ENCODE measurements around the gene BMPR1B.

BMPR1B gene

DNA sequence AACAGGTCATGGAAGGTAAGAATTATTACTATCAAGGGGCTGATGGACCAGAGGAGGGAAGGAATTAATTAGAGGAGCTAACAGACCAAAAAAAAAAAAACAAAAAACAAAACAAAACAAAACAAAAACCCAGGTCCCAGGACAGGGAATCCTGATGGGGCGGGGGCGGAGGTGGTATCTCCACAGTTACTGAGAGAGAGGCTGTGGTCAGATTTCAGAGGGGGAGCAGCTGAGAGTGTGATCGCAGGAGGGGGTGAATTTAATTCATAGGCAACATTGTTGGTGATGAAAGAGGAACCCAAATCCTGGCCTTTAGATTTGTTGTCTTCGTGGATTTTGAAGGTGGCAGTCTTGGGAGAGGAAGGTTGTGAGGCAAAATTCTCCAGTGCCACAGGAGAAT lies 401.6 kb downstream of the BMPR1B start:
- H3K27ac ChIP-seq (ENCODE audit: low read depth, low read length), result no peak overlapping the region
- WGBS (ENCODE audit: extremely low coverage, insufficient coverage, insufficient read length), result no CpG with 5 or more reads among the region's 4 CpGs
- H3K79me2 ChIP-seq (ENCODE audit: control insufficient read depth, insufficient read depth, low read length, poor library complexity), result no peaks in the 10 kb centered on the region

DNA sequence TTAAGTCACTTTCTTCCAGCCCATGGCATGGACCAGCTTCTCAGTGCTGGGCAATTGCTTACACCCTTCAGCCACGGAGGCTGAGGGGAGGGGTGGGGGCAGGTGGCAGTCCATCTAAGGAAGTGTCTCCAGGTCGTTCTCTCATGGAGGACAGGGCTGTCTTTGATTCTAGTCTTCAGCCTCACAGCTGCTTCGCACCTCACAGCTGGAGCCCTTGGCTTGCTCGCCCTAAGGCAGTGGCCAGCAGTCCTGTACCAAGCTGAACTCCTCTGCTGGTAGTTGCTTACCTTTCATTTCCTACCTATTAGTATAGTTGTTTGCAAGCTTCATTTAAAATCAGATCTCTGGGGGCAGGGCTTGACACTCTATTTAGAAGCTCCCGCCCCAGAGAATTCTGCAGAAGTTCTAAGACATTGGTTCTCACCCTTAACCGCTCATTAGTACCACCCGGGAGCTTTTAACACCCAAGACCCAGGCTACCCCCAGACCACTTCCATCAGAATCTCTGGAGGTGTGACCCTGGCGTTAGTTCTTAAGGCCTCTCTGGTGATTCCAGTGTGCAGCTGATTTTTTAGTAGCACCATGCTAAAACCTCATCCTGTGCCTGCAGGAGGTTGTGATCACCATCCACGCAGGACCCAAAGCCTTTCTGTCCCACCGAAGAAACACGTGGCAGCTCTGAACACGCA lies 404.2 kb downstream of the BMPR1B start:
- Histone ChIP-seq H3K36me3 (ENCODE audit: control insufficient read depth in 1 of 2, insufficient read depth in 2 of 2, low read length in 2 of 2) (peaks cover 2 to 4% of the 10 kb centered on the region in 2 experiments), H3K4me3 (ENCODE audit: low read depth, low read length) (no peak overlapping the region), H4K8ac (ENCODE audit: low read depth, low read length) (no peak overlapping the region), H3K27me3 (ENCODE audit: insufficient read depth, low read length) (no peaks in the 10 kb centered on the region), H3K9ac (ENCODE audit: low read length) (no peak overlapping the region), H2BK12ac (ENCODE audit: low read length) (no peak overlapping the region), H3K4me2 (ENCODE audit: low read length) (no peak overlapping the region), H4K12ac (ENCODE audit: low read depth, low read length) (no peak overlapping the region), H3K14ac (ENCODE audit: low read length) (no peak overlapping the region), H2AK5ac (ENCODE audit: low read length) (no peak overlapping the region), H4K91ac (ENCODE audit: low read depth, low read length) (no peak overlapping the region), H3K79me2 (ENCODE audit: control insufficient read depth, insufficient read depth, low read length, poor library complexity) (no peaks in the 10 kb centered on the region), H2AFZ (ENCODE audit: insufficient read depth, low read length, poor library complexity) (no peak overlapping the region), H3K4ac (ENCODE audit: low read depth, low read length) (no peak overlapping the region), H2BK5ac (ENCODE audit: low read depth, low read length, poor library complexity) (no peak overlapping the region), H3K23ac (ENCODE audit: low read length) (no peak overlapping the region), H3K27ac (ENCODE audit: low read depth, low read length) (no peak overlapping the region), H3K79me1 (ENCODE audit: low read length) (no peaks in the 10 kb centered on the region), H2BK120ac (ENCODE audit: insufficient read depth, low read length, poor library complexity) (no peak overlapping the region), H3K18ac (ENCODE audit: low read length) (no peak overlapping the region), H3K4me1 (ENCODE audit: control insufficient read depth in 1 of 2, insufficient read depth in 2 of 2, low read length in 2 of 2) (no peaks in the 10 kb centered on the region), H3K9me3 (ENCODE audit: insufficient read depth, low read depth, low read length) (no peaks in the 10 kb centered on the region)
- no CpG with 5 or more reads among the region's 12 CpGs for WGBS (ENCODE audit: extremely low coverage, insufficient coverage, insufficient read length)
- no peak for DNase-seq

More for the DNA sequence above, 401.6 kb downstream of the BMPR1B start:
- H3K4me1 ChIP-seq (ENCODE audit: control insufficient read depth in 1 of 2, insufficient read depth in 2 of 2, low read length in 2 of 2), result no peaks in the 10 kb centered on the region
- H2BK5ac ChIP-seq (ENCODE audit: low read depth, low read length, poor library complexity), result no peak overlapping the region
- H3K23ac ChIP-seq (ENCODE audit: low read length), result no peak overlapping the region
- H3K4me2 ChIP-seq (ENCODE audit: low read length), result no peak overlapping the region
- H2BK12ac ChIP-seq (ENCODE audit: low read length), result no peak overlapping the region
- no peaks in the 10 kb centered on the region for H3K27me3 ChIP-seq (ENCODE audit: insufficient read depth, low read length)
- H3K4me3 ChIP-seq (ENCODE audit: low read depth, low read length), result no peak overlapping the region
- H3K18ac ChIP-seq (ENCODE audit: low read length), result no peak overlapping the region
- no peak overlapping the region for H2BK120ac ChIP-seq (ENCODE audit: insufficient read depth, low read length, poor library complexity)
- no peak overlapping the region for H4K8ac ChIP-seq (ENCODE audit: low read depth, low read length)
- no peak overlapping the region for H3K9ac ChIP-seq (ENCODE audit: low read length)
- H2AFZ ChIP-seq (ENCODE audit: insufficient read depth, low read length, poor library complexity), result no peak overlapping the region
- H2AK5ac ChIP-seq (ENCODE audit: low read length), result no peak overlapping the region
- H3K14ac ChIP-seq (ENCODE audit: low read length), result no peak overlapping the region
- DNase-seq, result no peak
- no peak overlapping the region for H4K91ac ChIP-seq (ENCODE audit: low read depth, low read length)
- peaks cover 2 to 3% of the 10 kb centered on the region in 2 experiments for H3K36me3 ChIP-seq (ENCODE audit: control insufficient read depth in 1 of 2, insufficient read depth in 2 of 2, low read length in 2 of 2)
- H4K12ac ChIP-seq (ENCODE audit: low read depth, low read length), result no peak overlapping the region
- no peaks in the 10 kb centered on the region for H3K9me3 ChIP-seq (ENCODE audit: insufficient read depth, low read depth, low read length)
- H3K79me1 ChIP-seq (ENCODE audit: low read length), result no peaks in the 10 kb centered on the region
- no peak overlapping the region for H3K4ac ChIP-seq (ENCODE audit: low read depth, low read length)

DNA sequence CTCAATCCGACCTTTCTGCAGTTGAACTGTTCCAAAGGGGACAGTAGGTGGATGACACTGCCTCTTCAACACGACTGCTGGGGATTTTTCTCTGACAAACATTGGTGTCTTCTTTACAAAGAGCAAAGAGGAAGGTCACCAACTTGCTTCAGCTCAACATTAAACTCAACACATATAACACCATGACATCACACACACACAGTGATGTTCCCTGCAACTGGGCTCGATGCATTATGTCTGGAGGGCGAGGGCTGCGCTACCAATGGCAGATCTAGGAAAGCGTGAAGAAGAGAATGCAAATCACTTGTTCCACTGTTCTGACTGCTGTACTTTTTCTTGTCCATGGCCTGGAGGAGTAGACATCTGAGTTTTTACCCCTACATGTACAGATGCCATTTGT lies 405.1 kb downstream of the BMPR1B start:
- WGBS (ENCODE audit: extremely low coverage, insufficient coverage, insufficient read length), result no CpG with 5 or more reads among the region's 6 CpGs
- H4K12ac ChIP-seq (ENCODE audit: low read depth, low read length), result no peak overlapping the region
- H3K18ac ChIP-seq (ENCODE audit: low read length), result no peak overlapping the region
- no peak overlapping the region for H4K91ac ChIP-seq (ENCODE audit: low read depth, low read length)
- no peaks in the 10 kb centered on the region for H3K9me3 ChIP-seq (ENCODE audit: insufficient read depth, low read depth, low read length)
- H3K14ac ChIP-seq (ENCODE audit: low read length), result no peak overlapping the region
- H3K4me1 ChIP-seq (ENCODE audit: control insufficient read depth in 1 of 2, insufficient read depth in 2 of 2, low read length in 2 of 2), result no peaks in the 10 kb centered on the region
- no peaks in the 10 kb centered on the region for H3K27me3 ChIP-seq (ENCODE audit: insufficient read depth, low read length)
- H3K79me2 ChIP-seq (ENCODE audit: control insufficient read depth, insufficient read depth, low read length, poor library complexity), result no peaks in the 10 kb centered on the region
- no peak overlapping the region for H3K23ac ChIP-seq (ENCODE audit: low read length)
- H4K8ac ChIP-seq (ENCODE audit: low read depth, low read length), result no peak overlapping the region
- no peaks in the 10 kb centered on the region for H3K79me1 ChIP-seq (ENCODE audit: low read length)
- no peak for DNase-seq
- H2AK5ac ChIP-seq (ENCODE audit: low read length), result no peak overlapping the region
- H2BK120ac ChIP-seq (ENCODE audit: insufficient read depth, low read length, poor library complexity), result no peak overlapping the region
- no peak overlapping the region for H2AFZ ChIP-seq (ENCODE audit: insufficient read depth, low read length, poor library complexity)
- H2BK12ac ChIP-seq (ENCODE audit: low read length), result no peak overlapping the region
- H3K4me2 ChIP-seq (ENCODE audit: low read length), result no peak overlapping the region
- no peak overlapping the region for H3K4me3 ChIP-seq (ENCODE audit: low read depth, low read length)
- H2BK5ac ChIP-seq (ENCODE audit: low read depth, low read length, poor library complexity), result no peak overlapping the region
- no peak overlapping the region for H3K27ac ChIP-seq (ENCODE audit: low read depth, low read length)
- H3K9ac ChIP-seq (ENCODE audit: low read length), result no peak overlapping the region
- H3K4ac ChIP-seq (ENCODE audit: low read depth, low read length), result no peak overlapping the region
- H3K36me3 ChIP-seq (ENCODE audit: control insufficient read depth in 1 of 2, insufficient read depth in 2 of 2, low read length in 2 of 2), result peaks cover 2 to 7% of the 10 kb centered on the region in 2 experiments

DNA sequence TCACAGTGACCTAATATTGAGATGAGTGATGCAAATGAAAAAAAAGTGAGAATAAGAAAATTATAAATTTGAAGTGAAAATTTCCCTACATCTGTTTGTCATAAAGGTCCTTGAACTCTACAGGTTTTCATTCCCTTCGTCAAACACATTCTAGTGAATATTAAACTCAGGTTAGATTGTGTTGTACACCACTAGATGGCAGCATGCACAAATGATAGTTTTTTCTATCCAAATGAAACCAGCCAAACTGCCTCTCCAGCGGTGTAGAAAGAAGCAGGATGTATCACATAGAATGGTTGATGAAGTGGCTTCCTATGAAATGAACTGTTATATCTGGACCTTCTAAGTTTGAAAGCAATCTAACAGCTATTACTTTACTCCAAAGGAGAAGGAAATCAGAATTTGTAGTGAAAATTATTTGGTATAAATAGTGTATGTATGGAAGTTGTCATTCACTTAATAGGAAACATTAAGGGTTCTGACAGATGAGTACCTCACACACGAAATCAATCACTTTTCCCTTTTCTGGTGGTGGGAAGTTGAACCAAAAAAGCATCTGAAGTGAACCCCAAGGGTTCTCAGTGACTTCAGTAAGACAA lies 408.3 kb downstream of the BMPR1B start:
- H3K27ac ChIP-seq (ENCODE audit: low read depth, low read length), result no peak overlapping the region
- H2BK12ac ChIP-seq (ENCODE audit: low read length), result no peak overlapping the region
- no peaks in the 10 kb centered on the region for H3K27me3 ChIP-seq (ENCODE audit: insufficient read depth, low read length)
- no peaks in the 10 kb centered on the region for H3K79me2 ChIP-seq (ENCODE audit: control insufficient read depth, insufficient read depth, low read length, poor library complexity)
- H2BK5ac ChIP-seq (ENCODE audit: low read depth, low read length, poor library complexity), result no peak overlapping the region
- no peak overlapping the region for H2AK5ac ChIP-seq (ENCODE audit: low read length)
- no peak overlapping the region for H3K14ac ChIP-seq (ENCODE audit: low read length)
- H3K18ac ChIP-seq (ENCODE audit: low read length), result no peak overlapping the region
- H3K4me2 ChIP-seq (ENCODE audit: low read length), result no peak overlapping the region
- H4K12ac ChIP-seq (ENCODE audit: low read depth, low read length), result no peak overlapping the region
- H4K91ac ChIP-seq (ENCODE audit: low read depth, low read length), result no peak overlapping the region
- no peak overlapping the region for H2BK120ac ChIP-seq (ENCODE audit: insufficient read depth, low read length, poor library complexity)
- no peak overlapping the region for H3K4ac ChIP-seq (ENCODE audit: low read depth, low read length)
- H3K23ac ChIP-seq (ENCODE audit: low read length), result no peak overlapping the region
- H3K4me3 ChIP-seq (ENCODE audit: low read depth, low read length), result no peak overlapping the region
- no peaks in the 10 kb centered on the region for H3K79me1 ChIP-seq (ENCODE audit: low read length)
- H2AFZ ChIP-seq (ENCODE audit: insufficient read depth, low read length, poor library complexity), result no peak overlapping the region
- no peaks in the 10 kb centered on the region for H3K4me1 ChIP-seq (ENCODE audit: control insufficient read depth in 1 of 2, insufficient read depth in 2 of 2, low read length in 2 of 2)
- WGBS (ENCODE audit: extremely low coverage, insufficient coverage, insufficient read length), result no CpG with 5 or more reads among the region's 3 CpGs
- peak; percentile 27 to 83 for DNase-seq
- H3K9me3 ChIP-seq (ENCODE audit: insufficient read depth, low read depth, low read length), result peaks cover 3% of the 10 kb centered on the region
- H4K8ac ChIP-seq (ENCODE audit: low read depth, low read length), result no peak overlapping the region
- H3K36me3 ChIP-seq (ENCODE audit: control insufficient read depth in 1 of 2, insufficient read depth in 2 of 2, low read length in 2 of 2), result peaks cover 8 to 20% of the 10 kb centered on the region in 2 experiments
- H3K9ac ChIP-seq (ENCODE audit: low read length), result no peak overlapping the region

Measured in trophoblast cell (in vitro differentiated cells and primary cell).